ENCODE results near the gene LAGE3.

The LAGE3 gene

DNA sequence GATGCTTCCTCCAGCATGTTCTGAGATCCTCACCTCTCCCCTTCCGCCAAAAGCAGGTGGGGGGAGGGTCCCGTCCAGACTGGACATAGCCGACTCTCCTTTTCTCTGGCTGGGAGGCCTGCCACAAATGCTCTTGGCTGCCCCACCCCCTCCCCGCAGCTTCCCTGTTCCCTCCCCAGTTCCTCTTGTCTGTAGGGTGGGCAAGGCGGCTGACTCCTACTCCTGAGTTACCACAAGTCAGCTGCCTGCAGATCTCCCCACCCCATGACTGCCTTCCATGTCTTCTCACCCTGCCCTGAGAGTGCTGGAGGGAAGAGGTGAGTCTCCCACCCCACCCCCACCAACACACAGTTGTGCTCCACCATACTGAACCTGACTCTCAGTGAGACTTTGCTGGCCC, 47.7 kb downstream of the LAGE3 start:
- TF ChIP-seq CTCF (IDR thresholded peaks at IDR 0.05; ENCODE audit: low read depth, low read length): no peak
- no peak overlapping the region for H3K4me3 ChIP-seq (ENCODE audit: low read depth, low read length)
- in situ Hi-C loops (cut with HindIII; ENCODE audit: low sequenced_read_pairs): no loop called here
- DNase-seq (ENCODE audit: low read depth, low spot score): no peak

GRCh38 chrX:154430916-154431315, 48.2 kb downstream of the LAGE3 start:
- H3K4me3 ChIP-seq (ENCODE audit: low read depth, low read length): no peak overlapping the region
- DNase-seq (ENCODE audit: low read depth, low spot score): no peak
- TF ChIP-seq CTCF (IDR thresholded peaks at IDR 0.05; ENCODE audit: low read depth, low read length): no peak
- in situ Hi-C loops (cut with HindIII; ENCODE audit: low sequenced_read_pairs): no loop called here

- H3K4me3 ChIP-seq (ENCODE audit: low read depth, low read length): no peak overlapping the region
- in situ Hi-C loops (cut with HindIII; ENCODE audit: low sequenced_read_pairs): no loop called here
- no peak for TF ChIP-seq CTCF (IDR thresholded peaks at IDR 0.05; ENCODE audit: low read depth, low read length)
- no peak for DNase-seq (ENCODE audit: low read depth, low spot score)
These were observed 48.6 kb downstream of the LAGE3 start for GRCh38 chrX:154430479-154430878.

GRCh38 chrX:154429711-154430110, 49.4 kb downstream of the LAGE3 start:
- TF ChIP-seq CTCF (IDR thresholded peaks at IDR 0.05; ENCODE audit: low read depth, low read length): no peak
- in situ Hi-C loops (cut with HindIII; ENCODE audit: low sequenced_read_pairs): no loop called here
- DNase-seq (ENCODE audit: low read depth, low spot score): no peak
- H3K4me3 ChIP-seq (ENCODE audit: low read depth, low read length): no peak overlapping the region

DNA sequence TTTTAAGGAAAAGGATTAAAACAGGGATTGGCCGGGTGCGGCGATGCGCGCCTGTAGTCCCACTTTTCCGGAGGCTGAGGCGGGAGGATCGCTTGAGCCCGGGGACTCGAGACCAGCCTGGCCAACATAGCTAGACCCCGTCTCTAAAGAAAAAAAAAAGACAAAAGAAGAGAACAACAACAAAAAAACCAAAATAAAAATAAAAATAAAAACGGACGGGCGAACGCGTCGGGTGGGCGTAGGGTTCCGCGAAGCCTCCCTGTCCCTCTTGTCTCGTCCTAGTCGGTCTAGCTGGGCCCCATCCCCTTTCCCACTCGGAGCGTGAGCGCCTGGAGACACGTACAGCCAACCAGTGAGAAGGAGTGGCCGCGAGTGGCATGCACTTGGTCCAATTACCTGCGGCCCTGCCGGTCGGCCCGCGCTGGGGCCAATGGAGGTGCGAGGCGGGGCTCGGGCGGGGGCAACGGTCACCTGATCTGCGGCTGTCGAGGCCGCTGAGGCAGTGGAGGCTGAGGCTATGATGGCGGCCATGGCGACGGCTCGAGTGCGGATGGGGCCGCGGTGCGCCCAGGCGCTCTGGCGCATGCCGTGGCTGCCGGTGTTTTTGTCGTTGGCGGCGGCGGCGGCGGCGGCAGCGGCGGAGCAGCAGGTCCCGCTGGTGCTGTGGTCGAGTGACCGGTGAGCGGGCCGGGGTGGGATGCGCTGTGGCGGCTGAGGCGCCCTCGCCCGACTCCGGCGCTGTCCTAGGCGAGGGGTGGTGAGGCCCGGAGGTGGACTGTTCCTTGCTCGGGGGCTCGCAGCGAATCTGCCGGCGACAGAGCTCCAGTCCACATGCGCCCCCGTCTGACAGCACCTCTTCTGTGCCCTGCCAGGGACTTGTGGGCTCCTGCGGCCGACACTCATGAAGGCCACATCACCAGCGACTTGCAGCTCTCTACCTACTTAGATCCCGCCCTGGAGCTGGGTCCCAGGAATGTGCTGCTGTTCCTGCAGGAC, 50.6 kb downstream of the LAGE3 start, which contains the start of gene ATP6AP1:
Gene ATP6AP1 (plus strand): TSS at position 502 of the 996 bp plus-strand sequence. CDS start 16 bp downstream, at position 518.
- TF ChIP-seq CTCF (IDR thresholded peaks at IDR 0.05; ENCODE audit: low read depth, low read length): no peak
- H3K4me3 ChIP-seq (ENCODE audit: low read depth, low read length): peak within 1 kb of the TSS; percentile 63
- in situ Hi-C loops (cut with HindIII; ENCODE audit: low sequenced_read_pairs): no loop called here
- DNase-seq (ENCODE audit: low read depth, low spot score): peak; percentile 94

All from astrocyte of the spinal cord (primary cell).